ENCODE measurements around the gene OR10K2.

DNA sequence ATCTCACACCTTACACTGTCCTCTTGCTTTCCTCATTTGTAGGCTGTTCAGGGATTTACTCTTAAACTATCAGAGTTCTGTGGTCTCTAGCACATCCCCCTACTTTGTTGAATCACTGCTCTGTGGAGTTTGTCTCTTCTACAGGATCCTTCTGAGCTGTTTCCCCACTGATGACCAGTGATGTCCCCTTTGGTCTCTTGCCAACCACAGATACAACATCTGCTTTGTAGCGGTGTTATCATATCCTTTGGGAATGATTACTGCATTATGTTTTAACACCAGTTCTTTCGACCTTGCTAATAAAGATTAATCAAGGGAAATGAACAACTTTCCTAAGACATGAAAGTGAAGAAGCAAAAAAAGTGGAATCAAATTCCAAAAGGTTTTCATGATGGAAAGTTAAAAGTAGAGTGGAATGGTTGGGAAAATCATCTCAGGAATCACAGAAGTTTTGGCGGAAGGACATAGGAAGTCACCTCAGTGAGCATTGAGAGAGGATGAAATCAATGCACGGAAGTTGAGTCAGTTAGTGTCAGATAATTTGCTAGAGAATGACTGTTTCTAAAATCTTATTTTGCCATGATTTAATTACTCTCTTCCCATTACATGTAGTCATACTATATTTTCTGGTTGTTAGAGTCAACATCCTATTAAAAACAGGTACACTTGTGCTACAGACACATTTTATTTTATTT is 11.2 kb downstream of the OR10K2 start:
- TF ChIP-seq, protein P1, sequence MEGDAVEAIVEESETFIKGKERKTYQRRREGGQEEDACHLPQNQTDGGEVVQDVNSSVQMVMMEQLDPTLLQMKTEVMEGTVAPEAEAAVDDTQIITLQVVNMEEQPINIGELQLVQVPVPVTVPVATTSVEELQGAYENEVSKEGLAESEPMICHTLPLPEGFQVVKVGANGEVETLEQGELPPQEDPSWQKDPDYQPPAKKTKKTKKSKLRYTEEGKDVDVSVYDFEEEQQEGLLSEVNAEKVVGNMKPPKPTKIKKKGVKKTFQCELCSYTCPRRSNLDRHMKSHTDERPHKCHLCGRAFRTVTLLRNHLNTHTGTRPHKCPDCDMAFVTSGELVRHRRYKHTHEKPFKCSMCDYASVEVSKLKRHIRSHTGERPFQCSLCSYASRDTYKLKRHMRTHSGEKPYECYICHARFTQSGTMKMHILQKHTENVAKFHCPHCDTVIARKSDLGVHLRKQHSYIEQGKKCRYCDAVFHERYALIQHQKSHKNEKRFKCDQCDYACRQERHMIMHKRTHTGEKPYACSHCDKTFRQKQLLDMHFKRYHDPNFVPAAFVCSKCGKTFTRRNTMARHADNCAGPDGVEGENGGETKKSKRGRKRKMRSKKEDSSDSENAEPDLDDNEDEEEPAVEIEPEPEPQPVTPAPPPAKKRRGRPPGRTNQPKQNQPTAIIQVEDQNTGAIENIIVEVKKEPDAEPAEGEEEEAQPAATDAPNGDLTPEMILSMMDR (IDR thresholded peaks at IDR 0.05; ENCODE audit: borderline replicate concordance, extremely low read depth, low read length, poor library complexity, severe bottlenecking), result no peak
- no peak for TF ChIP-seq EZH2 (IDR thresholded peaks at IDR 0.05; ENCODE audit: borderline replicate concordance, low read depth, low read length, severe bottlenecking)

All from DND-41 (cell line).